HG02840 (cell line): ENCODE data around the gene POU2F2.
"Not testable (repeated sequence)": the region's sequence is repeated elsewhere in the genome, so short reads cannot be mapped to it uniquely, and the experiment has no call there.

Experiments
- ATAC-seq: cut with Tn5 transposase; IDR thresholded peaks from one replicate; pipeline ENCODE4 v1.9.1; 2021; ENCODE audit warnings: mild to moderate bottlenecking, moderate library complexity, moderate number of reproducible peaks; ENCODE audit not compliant: unreplicated experiment, low FRiP score

POU2F2 gene

DNA sequence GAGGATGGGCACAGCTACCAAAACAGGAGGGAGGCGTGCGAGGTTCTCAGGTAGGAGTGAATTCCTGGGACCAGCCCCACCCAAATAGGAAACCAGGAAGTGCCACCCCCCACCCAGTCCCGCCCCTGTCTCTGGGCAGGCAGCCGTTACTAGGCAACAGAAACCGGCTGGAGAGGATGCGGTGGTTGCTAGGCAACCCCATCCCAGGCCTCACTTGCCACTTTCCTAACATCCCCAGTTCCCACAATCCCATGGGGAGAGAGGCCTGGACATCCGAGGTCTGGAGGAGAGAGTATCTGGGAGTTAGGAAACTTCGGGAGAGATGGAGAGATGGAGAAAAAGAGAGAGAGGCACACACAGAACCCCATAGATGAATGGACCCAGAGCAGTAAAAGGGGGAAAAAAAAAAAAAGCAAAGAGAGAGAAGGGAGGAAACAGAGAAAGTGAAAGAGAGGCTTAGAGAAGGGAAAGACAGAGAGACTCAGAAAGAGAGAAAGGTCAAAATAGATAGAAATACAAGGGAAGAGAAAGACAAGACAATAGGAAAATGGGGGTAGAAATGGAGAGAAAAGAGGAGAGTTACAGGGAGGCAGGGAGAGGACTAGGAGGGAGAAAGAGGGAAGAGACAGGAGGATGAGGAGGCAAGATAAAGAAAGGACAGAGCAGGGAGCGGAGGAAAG lies 66.0 kb downstream of the POU2F2 start:
- ATAC-seq: no peak

GRCh38 chr19:42065511-42065910 lies 66.7 kb downstream of the POU2F2 start:
- no peak for ATAC-seq

DNA sequence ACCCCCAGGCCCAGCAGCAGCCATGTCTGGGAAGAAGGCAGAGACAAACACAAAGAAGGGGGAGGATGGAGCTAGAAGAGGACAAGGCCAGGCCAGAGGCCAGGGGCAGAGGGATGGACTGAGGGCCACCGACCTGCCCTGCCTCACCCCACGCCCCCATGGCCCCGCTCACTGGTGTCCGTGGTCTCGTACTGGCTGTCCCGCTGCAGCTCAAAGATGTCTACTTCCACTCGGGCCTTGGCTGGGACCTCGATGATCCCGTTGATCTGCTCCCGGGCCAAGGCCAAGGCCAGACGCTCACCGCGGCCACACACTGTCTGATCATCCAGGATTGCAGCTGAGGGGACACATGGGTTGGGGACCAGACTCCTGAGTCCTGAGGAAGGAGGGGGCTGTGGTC lies 67.2 kb downstream of the POU2F2 start:
- ATAC-seq: no peak

GRCh38 chr19:42064432-42064831 lies 67.8 kb downstream of the POU2F2 start:
- no peak for ATAC-seq

DNA sequence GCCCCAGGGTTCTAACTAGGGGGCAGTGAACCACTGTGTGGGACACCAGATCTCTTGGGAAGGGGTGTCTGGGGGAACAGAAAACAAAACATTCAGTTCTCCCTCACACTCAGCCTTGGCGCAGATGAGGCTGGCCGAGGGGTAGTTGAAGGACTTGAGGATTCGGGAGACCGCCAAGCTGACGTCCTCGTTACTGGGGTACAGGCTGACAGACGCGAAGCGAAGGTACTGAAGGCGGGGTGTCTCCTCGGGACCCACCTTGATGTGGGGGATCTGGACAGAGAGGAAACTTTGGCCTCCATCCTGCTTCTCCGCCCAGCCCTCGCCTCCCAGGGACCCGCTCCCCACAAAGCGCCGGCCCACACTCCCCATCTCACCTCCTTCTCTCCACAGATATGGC lies 69.9 kb downstream of the POU2F2 start:
- no peak for ATAC-seq

DNA sequence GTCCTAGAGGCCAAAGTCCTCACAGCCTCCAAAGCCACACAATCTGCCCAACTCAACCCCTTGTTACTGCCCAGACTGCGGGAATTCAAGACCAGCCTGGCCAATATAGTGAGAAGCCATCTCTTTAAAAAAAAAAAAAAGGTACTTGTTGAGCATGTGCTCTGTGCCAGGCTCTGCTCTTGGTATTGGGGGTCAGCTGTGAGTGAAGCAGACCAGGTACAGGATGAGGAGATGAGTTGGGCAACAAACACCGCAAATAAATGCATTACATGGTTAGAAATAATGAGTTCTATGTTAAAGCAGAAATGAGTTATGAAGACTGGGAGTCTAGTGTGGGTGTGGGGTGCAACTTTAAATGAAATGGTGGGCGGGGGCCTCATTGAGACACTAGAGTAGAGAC lies 72.1 kb downstream of the POU2F2 start:
- no peak for ATAC-seq

DNA sequence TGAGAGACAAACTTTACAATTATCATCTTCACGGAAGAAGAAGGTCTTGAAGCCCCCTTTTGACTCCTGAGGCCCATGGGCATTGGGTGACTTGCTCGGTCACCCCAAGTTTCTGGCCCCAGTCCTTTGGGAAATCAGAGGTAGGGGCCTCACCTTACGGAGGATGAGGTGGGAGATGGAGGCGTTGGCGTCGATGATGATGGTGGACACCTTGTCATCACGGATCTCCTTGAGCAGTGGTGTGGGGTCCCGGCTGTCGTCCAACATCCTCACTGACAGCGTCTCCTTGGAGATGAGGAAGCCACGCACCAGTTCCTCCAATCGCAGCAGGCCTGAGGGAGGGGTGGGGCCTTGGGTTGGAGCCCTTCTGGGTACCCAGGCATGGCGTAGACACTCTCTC lies 73.0 kb downstream of the POU2F2 start:
- ATAC-seq: no peak

DNA sequence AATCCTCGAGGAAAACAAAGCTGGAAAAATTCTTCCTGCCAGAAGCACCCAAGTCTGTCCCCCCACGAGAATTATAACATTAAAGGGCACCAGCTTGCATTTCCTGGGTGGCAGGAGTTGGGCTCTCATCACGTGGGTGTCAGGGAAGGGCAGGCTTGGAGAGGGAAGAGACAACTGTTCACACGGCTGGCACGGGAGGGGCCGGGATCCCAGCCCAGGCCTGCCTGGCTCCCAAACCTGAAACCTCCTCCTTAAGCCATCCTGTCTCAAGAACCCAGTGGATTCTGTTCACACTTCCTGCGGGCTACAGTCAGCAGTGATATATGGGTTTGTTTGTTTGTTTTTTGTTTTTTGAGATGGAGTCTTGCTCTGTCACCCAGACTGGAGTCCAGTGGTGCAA lies 74.4 kb downstream of the POU2F2 start:
- ATAC-seq: no peak

- ATAC-seq: no peak
Observed at GRCh38 chr19:42054205-42054604, 78.0 kb downstream of the POU2F2 start.

DNA sequence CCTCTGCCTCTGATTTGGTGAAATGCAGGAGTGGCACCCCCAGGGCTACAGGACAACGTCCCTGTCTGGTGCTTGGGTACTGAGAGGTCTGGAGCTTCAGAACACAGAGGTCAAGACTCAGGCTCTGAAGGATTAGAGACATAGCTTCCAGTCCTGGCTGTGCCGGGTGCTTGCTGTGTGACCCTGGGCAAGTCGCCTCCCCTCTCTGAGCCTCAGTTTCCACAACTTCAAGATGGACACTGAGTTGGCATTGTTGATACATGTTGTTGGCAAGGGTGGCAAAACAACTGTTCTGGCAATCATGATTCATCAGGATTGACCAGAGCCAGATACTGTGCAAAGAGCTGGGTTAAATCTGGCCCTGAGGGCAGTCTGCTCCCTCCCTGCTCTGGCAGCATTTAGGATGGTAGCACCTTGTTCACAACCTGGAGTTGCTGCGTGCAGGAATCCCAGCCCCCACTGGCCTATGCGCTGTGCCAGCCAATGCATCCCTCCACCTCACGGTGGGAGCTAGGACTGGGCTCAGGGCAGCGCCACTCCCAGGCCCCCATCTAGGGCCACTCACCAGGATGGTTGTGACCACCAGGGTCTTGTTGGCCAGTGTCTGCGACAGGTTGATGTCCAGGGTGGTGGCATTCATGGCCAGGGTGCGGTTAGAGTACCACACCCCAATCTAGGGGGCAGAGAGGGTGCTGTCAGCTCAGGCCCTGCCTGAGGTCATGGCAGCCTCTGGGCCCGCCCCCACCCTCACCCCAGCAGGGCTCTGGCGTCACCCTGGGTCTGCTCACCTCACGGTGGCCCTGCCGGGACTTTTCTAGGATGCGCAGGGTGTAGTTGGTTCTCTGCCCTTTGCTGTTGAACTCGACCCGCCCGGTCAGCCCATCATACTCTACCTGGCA lies 79.0 kb downstream of the POU2F2 start:
- no peak for ATAC-seq

DNA sequence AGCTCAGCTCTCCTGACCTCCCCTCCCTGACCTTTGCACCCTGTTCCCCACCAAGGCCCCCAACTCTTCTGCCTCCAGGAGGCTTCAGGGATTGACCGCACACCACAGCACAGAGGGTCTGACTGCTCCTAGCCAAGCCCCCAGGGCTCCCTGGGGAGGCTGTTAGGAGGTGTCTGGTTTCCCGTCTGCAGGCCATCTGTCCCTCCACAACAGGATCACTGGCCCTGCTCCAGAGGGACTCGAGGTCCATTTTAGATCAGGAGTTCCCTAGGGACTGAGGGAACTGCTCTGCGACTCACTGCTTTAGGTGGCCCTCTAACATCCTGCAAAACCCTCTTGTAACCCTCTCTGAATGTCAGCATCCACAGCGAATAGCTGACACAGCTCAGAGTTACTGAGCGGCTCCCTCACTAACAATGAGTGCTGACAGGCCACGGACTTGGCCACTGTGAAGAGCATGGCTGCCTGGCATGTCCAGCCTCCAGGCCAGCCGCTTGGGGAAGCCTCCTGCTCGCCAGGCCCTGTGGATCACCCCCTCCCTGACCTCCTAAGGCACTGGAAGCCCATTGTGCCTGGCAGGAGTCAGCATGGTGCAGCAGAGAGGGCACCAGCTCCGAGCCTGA lies 79.9 kb downstream of the POU2F2 start:
- ATAC-seq: no peak

DNA sequence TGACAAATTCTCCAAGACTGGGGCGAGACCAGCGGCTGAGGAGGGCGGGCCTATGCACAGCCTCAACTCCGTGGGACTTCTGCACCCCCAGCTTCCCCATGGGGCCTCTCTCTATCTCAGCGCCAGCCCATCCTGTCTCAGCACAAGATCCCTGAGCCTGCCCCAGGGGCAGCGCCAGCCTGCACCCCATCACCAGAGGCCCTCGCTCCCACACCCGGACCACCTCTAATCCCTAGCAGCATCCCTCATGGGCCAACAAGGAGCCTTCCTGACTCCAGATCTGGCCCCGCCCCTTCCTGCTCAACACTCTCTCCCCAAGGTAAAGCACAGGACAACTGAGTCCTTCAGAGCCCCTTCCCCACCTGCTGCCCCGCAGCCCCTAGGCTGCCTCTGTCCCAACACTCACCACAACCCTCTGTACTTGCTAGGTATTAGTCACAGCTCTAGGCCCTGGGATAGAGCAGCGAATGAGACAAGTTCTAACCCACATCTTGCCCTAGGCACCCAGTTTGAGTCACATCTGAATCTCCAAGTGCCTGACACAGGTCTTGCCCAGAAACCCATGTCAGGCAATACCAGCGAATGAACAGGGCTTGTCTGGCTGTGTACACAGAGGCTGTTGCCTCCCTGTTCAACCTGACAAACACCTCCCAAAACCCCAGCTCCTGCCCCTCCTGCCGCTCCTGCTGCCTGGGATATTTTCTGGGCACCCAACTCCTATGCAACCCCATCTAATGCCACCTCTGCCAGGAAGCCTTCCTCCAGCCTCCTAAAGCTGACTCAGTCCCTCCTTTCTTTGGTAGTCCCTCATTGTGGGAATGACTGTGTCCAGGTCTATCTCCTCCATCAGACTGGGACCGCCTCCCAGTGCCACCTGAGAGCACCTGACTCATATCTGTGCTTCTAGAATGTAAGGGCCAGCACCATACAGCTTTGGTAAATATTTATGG lies 80.8 kb downstream of the POU2F2 start:
- no peak for ATAC-seq

- no peak for ATAC-seq
Observed at GRCh38 chr19:42048992-42049391, 83.3 kb downstream of the POU2F2 start.

DNA sequence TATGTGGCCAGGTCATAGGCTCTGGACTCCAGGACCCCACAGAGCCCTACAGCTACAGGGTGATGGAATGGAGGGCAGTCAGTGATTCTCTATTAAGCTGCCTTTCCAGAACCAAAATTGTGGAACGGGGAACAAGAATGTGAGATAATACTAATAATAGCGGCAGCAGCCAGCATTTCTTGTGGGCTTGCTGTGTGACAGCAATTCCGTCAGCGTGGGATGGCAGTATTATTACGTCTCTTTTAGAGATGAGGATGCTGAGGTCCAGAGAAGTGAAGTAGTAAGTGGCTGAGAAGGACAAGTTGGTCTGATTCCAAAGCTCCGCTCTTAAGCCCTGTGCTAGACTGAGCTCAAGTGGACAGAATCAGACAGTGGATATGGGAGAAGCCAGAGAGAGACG lies 86.7 kb downstream of the POU2F2 start:
- ATAC-seq: no peak

GRCh38 chr19:42042455-42043170 lies 89.6 kb downstream of the POU2F2 start:
- ATAC-seq: no peak

DNA sequence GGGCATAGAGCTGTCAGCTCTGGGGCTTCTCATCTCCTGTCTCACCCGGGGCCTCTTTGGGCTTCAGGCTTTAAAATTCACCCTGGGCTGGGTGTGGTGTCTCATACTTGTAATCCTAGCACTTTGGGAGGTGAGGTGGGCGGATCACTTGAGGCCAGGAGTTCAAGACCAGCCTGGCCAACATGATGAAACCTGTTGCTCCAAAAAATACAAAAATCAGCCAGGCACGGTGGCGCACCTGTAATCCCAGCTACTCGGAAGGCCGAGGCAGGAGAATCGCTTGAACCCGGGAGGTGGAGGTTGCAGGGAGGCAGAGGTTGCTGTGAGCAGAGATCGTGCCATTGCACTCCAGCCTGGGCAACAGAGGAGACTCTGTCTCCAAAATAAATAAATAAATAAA lies 91.8 kb downstream of the POU2F2 start:
- not testable (repeated sequence) for ATAC-seq

- no peak for ATAC-seq
Observed at GRCh38 chr19:42040031-42040430, 92.2 kb downstream of the POU2F2 start.

GRCh38 chr19:42038666-42039065 lies 93.6 kb downstream of the POU2F2 start:
- no peak for ATAC-seq

DNA sequence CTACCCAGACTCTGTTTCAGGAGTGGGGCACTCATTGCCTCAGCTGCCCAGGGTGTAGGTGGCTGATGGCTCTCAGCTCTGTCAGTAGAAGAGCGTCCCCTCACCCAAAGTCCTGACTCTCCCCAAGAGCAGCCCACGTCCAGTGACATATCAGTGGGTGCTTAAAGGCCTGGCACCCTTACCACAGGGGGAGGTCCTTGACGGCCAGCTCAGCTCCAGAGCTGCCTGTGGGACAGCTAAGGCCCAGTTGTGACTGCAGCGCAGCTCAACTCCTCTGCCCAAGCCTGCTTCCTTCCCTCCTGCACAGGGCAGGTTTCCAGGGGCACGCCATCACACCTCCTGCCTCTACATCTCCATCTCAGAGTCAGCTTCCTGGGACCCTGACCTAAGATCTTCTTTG lies 94.6 kb downstream of the POU2F2 start:
- no peak for ATAC-seq
